DMS53 treated with DMSO at 0.1 percent for 48 hours (cell line): ENCODE measurements around the gene TEKT2.

Experiments used
- DNase-seq: peaks from one replicate; lab custom pipeline; 2025; ENCODE audit not compliant: unreplicated experiment; lab: John Stamatoyannopoulos, UW

The TEKT2 gene

GRCh38 chr1:36083635-36084496 lies at the start of gene TEKT2:
Gene TEKT2 (plus strand): TSS chr1:36084094. CDS start chr1:36084922, 828 bp downstream.
- DNase-seq: no peak

- no peak for DNase-seq
Observed at GRCh38 chr1:36034692-36035091, 49.2 kb upstream of the TEKT2 start.

GRCh38 chr1:36035154-36035553 lies 48.7 kb upstream of the TEKT2 start:
- no peak for DNase-seq

GRCh38 chr1:36040238-36040637 lies 43.7 kb upstream of the TEKT2 start:
- no peak for DNase-seq

- DNase-seq: no peak
Observed at GRCh38 chr1:36051821-36052220, 32.1 kb upstream of the TEKT2 start.

- no peak for DNase-seq
Observed at GRCh38 chr1:36053978-36054377, 29.9 kb upstream of the TEKT2 start.

- no peak for DNase-seq
Observed at GRCh38 chr1:36055706-36056105, 28.2 kb upstream of the TEKT2 start.

- DNase-seq: no peak
Observed at GRCh38 chr1:36062315-36062714, 21.6 kb upstream of the TEKT2 start.

GRCh38 chr1:36067871-36068270 lies 16.0 kb upstream of the TEKT2 start:
- no peak for DNase-seq

GRCh38 chr1:36068866-36069265 lies 15.0 kb upstream of the TEKT2 start:
- DNase-seq: no peak

- no peak for DNase-seq
Observed at GRCh38 chr1:36070349-36070748, 13.5 kb upstream of the TEKT2 start.

GRCh38 chr1:36076979-36077573 lies 6.8 kb upstream of the TEKT2 start:
- no peak for DNase-seq

GRCh38 chr1:36080236-36080635 lies 3.7 kb upstream of the TEKT2 start:
- DNase-seq: no peak

- no peak for DNase-seq
Observed at GRCh38 chr1:36080801-36081200, 3.1 kb upstream of the TEKT2 start.

GRCh38 chr1:36081926-36082485 lies 1.9 kb upstream of the TEKT2 start:
- no peak for DNase-seq

- no peak for DNase-seq
Observed at GRCh38 chr1:36083219-36083618, 675 bp upstream of the TEKT2 start.

- DNase-seq: no peak
Observed at GRCh38 chr1:36084497-36085115, 712 bp downstream of the TEKT2 start.

GRCh38 chr1:36085126-36085525 lies 1.2 kb downstream of the TEKT2 start:
- DNase-seq: no peak

- no peak for DNase-seq
Observed at GRCh38 chr1:36085686-36086526, 2.0 kb downstream of the TEKT2 start.

- DNase-seq: no peak
Observed at GRCh38 chr1:36086529-36087232, 2.8 kb downstream of the TEKT2 start.
